ENCODE measurements around the gene HRH1. TPM values are rescaled to one million over a fixed set of nuclear protein-coding genes. Genes with fewer than 3 reads are reported as not detected.

Gene HRH1
- total RNA-seq, 2 experiments from 2014 or later: not detected

DNA sequence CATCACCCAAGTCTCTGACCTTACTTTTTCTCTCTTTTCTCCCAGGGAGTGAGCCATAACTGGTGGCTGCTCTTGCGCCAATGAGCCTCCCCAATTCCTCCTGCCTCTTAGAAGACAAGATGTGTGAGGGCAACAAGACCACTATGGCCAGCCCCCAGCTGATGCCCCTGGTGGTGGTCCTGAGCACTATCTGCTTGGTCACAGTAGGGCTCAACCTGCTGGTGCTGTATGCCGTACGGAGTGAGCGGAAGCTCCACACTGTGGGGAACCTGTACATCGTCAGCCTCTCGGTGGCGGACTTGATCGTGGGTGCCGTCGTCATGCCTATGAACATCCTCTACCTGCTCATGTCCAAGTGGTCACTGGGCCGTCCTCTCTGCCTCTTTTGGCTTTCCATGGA is 104.7 kb downstream of the HRH1 start:
- no peak for DNase-seq
- CTCF ChIA-PET: no interaction called here
- Mint-ChIP-seq H3K27me3 (peaks cover 21% of the 10 kb centered on the region), H3K4me1 (ENCODE audit: low read depth) (no peaks in the 10 kb centered on the region), H3K4me3 (no peak overlapping the region), H3K36me3 (ENCODE audit: low read depth) (no peaks in the 10 kb centered on the region), H3K27ac (no peak overlapping the region), H3K9me3 (no peaks in the 10 kb centered on the region)
- TF ChIP-seq, protein P1, sequence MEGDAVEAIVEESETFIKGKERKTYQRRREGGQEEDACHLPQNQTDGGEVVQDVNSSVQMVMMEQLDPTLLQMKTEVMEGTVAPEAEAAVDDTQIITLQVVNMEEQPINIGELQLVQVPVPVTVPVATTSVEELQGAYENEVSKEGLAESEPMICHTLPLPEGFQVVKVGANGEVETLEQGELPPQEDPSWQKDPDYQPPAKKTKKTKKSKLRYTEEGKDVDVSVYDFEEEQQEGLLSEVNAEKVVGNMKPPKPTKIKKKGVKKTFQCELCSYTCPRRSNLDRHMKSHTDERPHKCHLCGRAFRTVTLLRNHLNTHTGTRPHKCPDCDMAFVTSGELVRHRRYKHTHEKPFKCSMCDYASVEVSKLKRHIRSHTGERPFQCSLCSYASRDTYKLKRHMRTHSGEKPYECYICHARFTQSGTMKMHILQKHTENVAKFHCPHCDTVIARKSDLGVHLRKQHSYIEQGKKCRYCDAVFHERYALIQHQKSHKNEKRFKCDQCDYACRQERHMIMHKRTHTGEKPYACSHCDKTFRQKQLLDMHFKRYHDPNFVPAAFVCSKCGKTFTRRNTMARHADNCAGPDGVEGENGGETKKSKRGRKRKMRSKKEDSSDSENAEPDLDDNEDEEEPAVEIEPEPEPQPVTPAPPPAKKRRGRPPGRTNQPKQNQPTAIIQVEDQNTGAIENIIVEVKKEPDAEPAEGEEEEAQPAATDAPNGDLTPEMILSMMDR (IDR thresholded peaks at IDR 0.05): no peak
- H3K27me3 ChIP-seq (ENCODE audit: control insufficient read depth in 1 of 2, insufficient read depth in 2 of 2, low read length in 2 of 2): no peaks in the 10 kb centered on the region
- no peaks in the 10 kb centered on the region for H3K36me3 ChIP-seq (ENCODE audit: insufficient read depth, low read length)
- intact Hi-C loops (cut with DNase I, micrococcal nuclease): no loop called here
- no peak overlapping the region for H3K27ac ChIP-seq (ENCODE audit: low read depth in 1 of 2, low read length in 2 of 2)
- H3K4me1 ChIP-seq (ENCODE audit: insufficient read depth, low read length): no peaks in the 10 kb centered on the region
- no peak overlapping the region for H3K4me3 ChIP-seq (ENCODE audit: low read length)
- no peak for ATAC-seq (ENCODE audit: poor library complexity)
- no peaks in the 10 kb centered on the region for H3K9me3 ChIP-seq (ENCODE audit: control insufficient read depth in 1 of 2, insufficient read depth in 1 of 2, low read length in 2 of 2)
- POLR2A ChIA-PET: no interaction called here

DNA sequence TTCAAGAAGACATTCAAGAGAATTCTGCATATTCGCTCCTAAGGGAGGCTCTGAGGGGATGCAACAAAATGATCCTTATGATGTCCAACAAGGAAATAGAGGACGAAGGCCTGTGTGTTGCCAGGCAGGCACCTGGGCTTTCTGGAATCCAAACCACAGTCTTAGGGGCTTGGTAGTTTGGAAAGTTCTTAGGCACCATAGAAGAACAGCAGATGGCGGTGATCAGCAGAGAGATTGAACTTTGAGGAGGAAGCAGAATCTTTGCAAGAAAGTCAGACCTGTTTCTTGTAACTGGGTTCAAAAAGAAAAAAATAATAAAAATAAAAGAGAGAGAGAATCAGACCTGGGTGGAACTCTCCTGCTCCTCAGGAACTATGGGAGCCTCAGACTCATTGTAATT is 106.2 kb downstream of the HRH1 start:
- H3K4me1 Mint-ChIP-seq (ENCODE audit: low read depth): no peaks in the 10 kb centered on the region
- Histone ChIP-seq H3K4me1 (ENCODE audit: insufficient read depth, low read length) (no peaks in the 10 kb centered on the region), H3K36me3 (ENCODE audit: insufficient read depth, low read length) (no peaks in the 10 kb centered on the region), H3K9me3 (ENCODE audit: control insufficient read depth in 1 of 2, insufficient read depth in 1 of 2, low read length in 2 of 2) (no peaks in the 10 kb centered on the region), H3K4me3 (ENCODE audit: low read length) (no peak overlapping the region), H3K27ac (ENCODE audit: low read depth in 1 of 2, low read length in 2 of 2) (no peak overlapping the region), H3K27me3 (ENCODE audit: control insufficient read depth in 1 of 2, insufficient read depth in 2 of 2, low read length in 2 of 2) (no peaks in the 10 kb centered on the region)
- no peaks in the 10 kb centered on the region for H3K9me3 Mint-ChIP-seq
- TF ChIP-seq, protein P1 (IDR thresholded peaks at IDR 0.05): no peak
- H3K36me3 Mint-ChIP-seq (ENCODE audit: low read depth): no peaks in the 10 kb centered on the region
- ATAC-seq (ENCODE audit: poor library complexity) (no peak), DNase-seq (no peak)
- no peak overlapping the region for H3K4me3 Mint-ChIP-seq
- no peak overlapping the region for H3K27ac Mint-ChIP-seq
- intact Hi-C loops (cut with DNase I, micrococcal nuclease): no loop called here
- peaks cover 19% of the 10 kb centered on the region for H3K27me3 Mint-ChIP-seq
- ChIA-PET POLR2A (interaction anchor here (1.1 kb wide), 1 partner anchor 12 kb away, joined by 5 read pairs; the partner anchor contains the start of gene ATG7), CTCF (interaction anchor here (1.0 kb wide), 1 partner anchor 75 kb away, joined by 3 read pairs; no protein-coding TSS in a partner anchor)

DNA sequence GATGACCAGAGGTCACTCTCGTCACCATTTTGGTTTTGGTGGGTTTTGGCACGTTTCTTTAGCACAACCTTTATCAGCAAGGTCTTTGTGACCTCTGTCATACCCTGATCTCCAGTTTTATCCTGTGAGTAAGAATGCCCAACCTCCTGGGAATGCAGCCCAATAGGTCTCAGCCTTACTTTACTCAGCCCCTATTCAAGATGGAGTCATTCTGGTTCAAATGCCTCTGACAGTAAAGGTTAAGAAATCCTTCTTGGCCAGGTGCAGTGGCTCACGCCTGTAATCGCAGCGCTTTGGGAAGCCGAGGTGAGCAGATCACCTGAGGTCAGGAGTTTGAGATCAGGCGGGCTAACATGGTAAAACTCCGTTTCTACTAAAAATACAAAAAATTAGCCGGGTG is 114.7 kb downstream of the HRH1 start:
- peaks cover 25% of the 10 kb centered on the region for H3K4me1 Mint-ChIP-seq (ENCODE audit: low read depth)
- POLR2A ChIA-PET: no interaction called here

More for the DNA sequence above, 114.7 kb downstream of the HRH1 start:
- no peaks in the 10 kb centered on the region for H3K27me3 Mint-ChIP-seq
- no peaks in the 10 kb centered on the region for H3K9me3 Mint-ChIP-seq
- Histone ChIP-seq H3K27ac (ENCODE audit: low read depth in 1 of 2, low read length in 2 of 2) (no peak overlapping the region), H3K4me3 (ENCODE audit: low read length) (no peak overlapping the region), H3K4me1 (ENCODE audit: insufficient read depth, low read length) (peaks cover 18% of the 10 kb centered on the region), H3K27me3 (ENCODE audit: control insufficient read depth in 1 of 2, insufficient read depth in 2 of 2, low read length in 2 of 2) (peaks cover 0 to 3% of the 10 kb centered on the region in 2 experiments), H3K36me3 (ENCODE audit: insufficient read depth, low read length) (no peaks in the 10 kb centered on the region), H3K9me3 (ENCODE audit: control insufficient read depth in 1 of 2, insufficient read depth in 1 of 2, low read length in 2 of 2) (no peaks in the 10 kb centered on the region)
- H3K36me3 Mint-ChIP-seq (ENCODE audit: low read depth): peaks cover 19% of the 10 kb centered on the region
- no peak for ATAC-seq (ENCODE audit: poor library complexity)
- TF ChIP-seq, protein P1 (IDR thresholded peaks at IDR 0.05): no peak
- CTCF ChIA-PET: no interaction called here
- DNase-seq: no peak
- intact Hi-C loops (cut with DNase I, micrococcal nuclease): no loop called here
- H3K27ac Mint-ChIP-seq: no peak overlapping the region
- no peak overlapping the region for H3K4me3 Mint-ChIP-seq

Measured in CD4-positive, alpha-beta T cell (primary cell).